ENCODE measurements around the gene ALOX12.

DNA sequence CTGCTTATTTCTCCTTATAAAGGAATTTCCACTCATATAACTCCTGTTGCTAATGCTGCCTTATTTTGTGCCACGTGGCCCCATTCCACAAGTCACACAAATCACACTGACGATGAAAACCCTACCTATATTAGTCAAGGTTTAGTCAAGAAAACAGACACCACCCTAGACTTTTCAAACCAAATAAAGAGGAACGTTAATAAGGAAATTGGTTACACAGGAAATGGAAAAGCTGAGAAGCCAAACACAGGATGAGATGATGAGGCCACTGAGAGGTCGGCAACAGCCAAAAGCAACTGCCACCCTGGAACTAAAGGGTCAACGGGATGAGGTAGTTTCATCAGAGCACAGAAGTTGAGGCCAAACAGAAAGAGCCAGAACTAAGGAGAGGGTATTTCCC is 47.3 kb upstream of the ALOX12 start:
- TF ChIP-seq POLR2AphosphoS5 (IDR thresholded peaks at IDR 0.05; ENCODE audit: borderline replicate concordance, low read depth, low read length) (no peak), EZH2 (IDR thresholded peaks at IDR 0.05) (no peak), FOXP2 (optimal IDR thresholded peaks at IDR 0.05; ENCODE audit: control extremely low read depth, extremely low read length, insufficient read depth) (no peak)
